ENCODE results near the gene SLC16A6.

DNA sequence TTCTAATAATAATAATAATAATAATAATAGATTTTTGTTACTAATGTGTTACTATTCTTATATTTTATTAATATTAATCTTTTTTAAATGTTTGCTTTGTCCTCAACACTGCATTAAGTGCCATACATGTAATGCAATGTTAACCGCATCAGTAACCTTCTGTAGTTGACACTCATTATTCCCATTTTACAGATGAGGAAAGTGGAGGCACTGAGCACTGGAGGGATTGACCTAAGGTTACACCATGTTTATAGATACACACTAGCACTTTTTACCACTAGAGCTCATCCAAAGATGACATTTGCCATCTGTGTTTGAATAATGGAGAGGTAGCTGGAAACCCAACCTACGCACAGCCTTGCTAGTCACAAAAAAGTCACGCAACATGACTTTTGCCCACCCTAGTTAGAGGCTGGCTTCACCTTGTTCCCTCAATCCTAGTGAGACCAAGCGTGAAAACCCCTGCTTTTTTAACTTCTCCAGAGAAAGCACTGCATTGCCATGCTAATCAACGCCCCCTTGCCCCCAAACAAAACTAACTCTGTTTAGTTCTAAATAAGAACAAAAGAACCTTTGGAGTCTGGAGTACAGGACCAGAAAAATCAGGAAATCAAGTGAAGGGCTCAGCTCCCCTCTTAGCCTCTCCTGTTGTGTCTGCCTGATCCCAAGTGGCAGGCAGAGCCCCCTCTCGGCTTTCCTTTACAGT lies 2.7 kb upstream of the SLC16A6 start:
- TF ChIP-seq, protein P1, sequence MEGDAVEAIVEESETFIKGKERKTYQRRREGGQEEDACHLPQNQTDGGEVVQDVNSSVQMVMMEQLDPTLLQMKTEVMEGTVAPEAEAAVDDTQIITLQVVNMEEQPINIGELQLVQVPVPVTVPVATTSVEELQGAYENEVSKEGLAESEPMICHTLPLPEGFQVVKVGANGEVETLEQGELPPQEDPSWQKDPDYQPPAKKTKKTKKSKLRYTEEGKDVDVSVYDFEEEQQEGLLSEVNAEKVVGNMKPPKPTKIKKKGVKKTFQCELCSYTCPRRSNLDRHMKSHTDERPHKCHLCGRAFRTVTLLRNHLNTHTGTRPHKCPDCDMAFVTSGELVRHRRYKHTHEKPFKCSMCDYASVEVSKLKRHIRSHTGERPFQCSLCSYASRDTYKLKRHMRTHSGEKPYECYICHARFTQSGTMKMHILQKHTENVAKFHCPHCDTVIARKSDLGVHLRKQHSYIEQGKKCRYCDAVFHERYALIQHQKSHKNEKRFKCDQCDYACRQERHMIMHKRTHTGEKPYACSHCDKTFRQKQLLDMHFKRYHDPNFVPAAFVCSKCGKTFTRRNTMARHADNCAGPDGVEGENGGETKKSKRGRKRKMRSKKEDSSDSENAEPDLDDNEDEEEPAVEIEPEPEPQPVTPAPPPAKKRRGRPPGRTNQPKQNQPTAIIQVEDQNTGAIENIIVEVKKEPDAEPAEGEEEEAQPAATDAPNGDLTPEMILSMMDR (IDR thresholded peaks at IDR 0.05), result no peak
- TF ChIP-seq POLR2A (IDR thresholded peaks at IDR 0.05), result no peak
